SK-N-SH (cell line): ENCODE data around the gene NOTCH1. TPM values are rescaled to one million over a fixed set of nuclear protein-coding genes. Genes with fewer than 3 reads are reported as not detected.

Source experiments
- CTCF ChIA-PET: fragments of 300-600, 350-600 bp; formaldehyde crosslinking; extraction: SDS; loops from one replicate; lab custom pipeline; 2021; lab: Yijun Ruan, JAX
- POLR2A ChIA-PET: fragments of 350-600 bp; sonication (Branson Sonifier 250); formaldehyde crosslinking; extraction: SDS; loops from one replicate; lab custom pipeline; 2020; ENCODE audit warnings: antibody characterized with exemption, inconsistent platforms; lab: Yijun Ruan, JAX
- DNase-seq: peaks from one replicate; pipeline ENCODE4 v3.0.0; 2012
- H2AFZ ChIP-seq: fragments of 200-600 bp; sonication (generic); 2 replicates; pipeline ENCODE4 v1.8.1; 2016; ENCODE audit warnings: antibody characterized with exemption, mild to moderate bottlenecking, low read depth
- H3F3A ChIP-seq: fragments of 200-600 bp; sonication (generic); replicated peaks from 2 replicates; pipeline ENCODE3; 2016; ENCODE audit warnings: antibody characterized with exemption, mild to moderate bottlenecking; ENCODE audit not compliant: insufficient read depth
- H3K27ac ChIP-seq, 2 experiments: fragments of 200-500 bp in 1 of 2; fragments of 200-600 bp in 1 of 2; sonication (Bioruptor generic) in 1 of 2; sonication (generic), shearing (Covaris generic) in 1 of 2; 2 replicates each; pipeline versions ENCODE4 v1.5.1 to v1.6.1; 2014 to 2016; ENCODE audit warnings: low read depth in 2 of 2, inconsistent platforms in 1 of 2, low read length in 1 of 2, mild to moderate bottlenecking in 1 of 2, mixed read lengths in 1 of 2
- H3K27me3 ChIP-seq: fragments of 200-600 bp; sonication (generic), shearing (Covaris generic); 2 replicates; pipeline ENCODE4 v1.6.1; 2016; ENCODE audit warnings: mixed run types; ENCODE audit not compliant: insufficient read depth
- H3K36me3 ChIP-seq, 2 experiments: fragments of 200-500 bp in 1 of 2; fragments of 200-600 bp in 1 of 2; sonication (Bioruptor generic) in 1 of 2; sonication (generic) in 1 of 2; replicated peaks in 1 of 2; 2 replicates each; pipeline versions ENCODE3 to v1.5.1; 2014 to 2016; ENCODE audit warnings: low read length in 1 of 2, mild to moderate bottlenecking in 1 of 2; ENCODE audit not compliant: insufficient read depth in 2 of 2, control insufficient read depth in 1 of 2
- H3K4me1 ChIP-seq, 2 experiments: fragments of 200-500 bp in 1 of 2; fragments of 200-600 bp in 1 of 2; sonication (Bioruptor generic) in 1 of 2; sonication (generic), shearing (Covaris generic) in 1 of 2; 2 replicates each; pipeline versions ENCODE4 v1.5.1 to v1.6.1; 2014 to 2016; ENCODE audit warnings: low read depth in 1 of 2, low read length in 1 of 2, mixed run types in 1 of 2; ENCODE audit not compliant: insufficient read depth in 2 of 2, control insufficient read depth in 1 of 2
- H3K4me2 ChIP-seq: fragments of 200-600 bp; sonication (generic), shearing (Covaris generic); 2 replicates; pipeline ENCODE4 v1.6.1; 2017; ENCODE audit warnings: mixed run types
- H3K4me3 ChIP-seq, 2 experiments: fragments of 200-500 bp in 1 of 2; fragments of 200-600 bp in 1 of 2; sonication (Bioruptor generic) in 1 of 2; sonication (generic), shearing (Covaris generic) in 1 of 2; 2 replicates each; pipeline versions ENCODE4 v1.5.1 to v1.8.1; 2014 to 2016; ENCODE audit warnings: low read depth in 2 of 2, inconsistent platforms in 1 of 2, low read length in 1 of 2, mild to moderate bottlenecking in 1 of 2, mixed read lengths in 1 of 2, moderate library complexity in 1 of 2
- H3K79me2 ChIP-seq: fragments of 200-600 bp; sonication (generic); 2 replicates; pipeline ENCODE4 v1.8.1; 2017; ENCODE audit warnings: mild to moderate bottlenecking; ENCODE audit not compliant: insufficient read depth
- H3K9ac ChIP-seq: fragments of 200-600 bp; sonication (generic); 2 replicates; pipeline ENCODE4 v1.6.1; 2017; ENCODE audit warnings: mixed run types
- H3K9me2 ChIP-seq: fragments of 200-600 bp; sonication (generic); 2 replicates; pipeline ENCODE4 v1.6.1; 2017; ENCODE audit warnings: mixed run types
- H3K9me3 ChIP-seq: fragments of 200-600 bp; sonication (generic); 2 replicates; pipeline ENCODE4 v1.6.1; 2017; ENCODE audit warnings: mixed run types, mild to moderate bottlenecking, moderate library complexity
- H4K20me1 ChIP-seq: fragments of 200-600 bp; sonication (generic); 2 replicates; pipeline ENCODE4 v1.6.1; 2017; ENCODE audit warnings: mild to moderate bottlenecking, mixed run types; ENCODE audit not compliant: insufficient read depth
- CHD2 ChIP-seq: fragments of 150-350 bp; IDR thresholded peaks from 2 replicates; pipeline ENCODE4 v1.6.1; 2018; ENCODE audit warnings: low read length; ENCODE audit not compliant: partially characterized antibody
- CTCF ChIP-seq: fragments of 200-600 bp; sonication (generic); IDR thresholded peaks from 2 replicates; pipeline ENCODE4 v1.6.1; 2017; ENCODE audit warnings: antibody characterized with exemption, mild to moderate bottlenecking, moderate library complexity
- FOXM1 ChIP-seq: IDR thresholded peaks from 2 replicates; pipeline ENCODE4 v1.4.0; 2012; ENCODE audit warnings: low read depth, mild to moderate bottlenecking
- IRF3 ChIP-seq: fragments of 150-350 bp; IDR thresholded peaks from 2 replicates; pipeline ENCODE4 v1.6.1; 2016; ENCODE audit warnings: mild to moderate bottlenecking, low read depth, low read length
- JUND ChIP-seq: IDR thresholded peaks from 2 replicates; pipeline ENCODE4 v1.4.0; 2012
- NFIC ChIP-seq: IDR thresholded peaks from 2 replicates; pipeline ENCODE4 v1.4.0; 2012; ENCODE audit warnings: borderline replicate concordance
- RAD21 ChIP-seq: IDR thresholded peaks from 2 replicates; pipeline ENCODE4 v1.6.1; 2012; ENCODE audit warnings: mild to moderate bottlenecking, low read length
- RFX5 ChIP-seq: IDR thresholded peaks from 2 replicates; pipeline ENCODE4 v1.6.1; 2012; ENCODE audit warnings: mild to moderate bottlenecking, improper control_type of control experiment, low read length
- USF1 ChIP-seq: IDR thresholded peaks from 2 replicates; pipeline ENCODE4 v1.4.0; 2012; ENCODE audit warnings: low read depth, borderline replicate concordance
- ZBTB33 ChIP-seq: IDR thresholded peaks from 2 replicates; pipeline ENCODE4 v1.4.0; 2012; ENCODE audit warnings: low read depth, borderline replicate concordance
- WGBS: methylation state at CpG from one replicate; pipeline ENCODE4 v1.1.6; 2017; ENCODE audit warnings: low lambda C conversion rate; 5-methylcytosine and 5-hydroxymethylcytosine counted together
- polyA plus RNA-seq, 3 experiments: library from polyadenylated mRNA; depleted of rRNA; stranded (reverse); fragments of >200 nt; gene quantifications; 2 replicates each; pipeline ENCODE4 v1.2.3, GENCODE V29; 2012

NOTCH1 gene
- polyA plus RNA-seq, 1 of the 3 experiments (the other 2 are of a cell fraction) = 6.6 TPM

- TF ChIP-seq CTCF = no peak
- no peak for TF ChIP-seq JUND
- no peak for TF ChIP-seq FOXM1
- TF ChIP-seq RAD21 = no peak
- no peak for TF ChIP-seq NFIC
- TF ChIP-seq, all 33 proteins: peak for 0
- POLR2A ChIA-PET = interaction anchor here (0.8 kb wide), 1 partner anchor 11 kb away, joined by 3 read pairs; no protein-coding TSS in a partner anchor
- no peaks in the 10 kb centered on the region for H3K4me1 ChIP-seq
- no peak overlapping the region for H3K27ac ChIP-seq
- CTCF ChIA-PET = interaction anchor here (1.1 to 1.4 kb wide), 4 partner anchors 12 to 16 kb away, joined by 3 to 5 read pairs (median 4); no protein-coding TSS in a partner anchor
- no peaks in the 10 kb centered on the region for H3F3A ChIP-seq
- H3K4me2 ChIP-seq = no peak overlapping the region
- H3K9ac ChIP-seq = no peak overlapping the region
- H3K9me3 ChIP-seq = no peaks in the 10 kb centered on the region
- H3K9me2 ChIP-seq = no peaks in the 10 kb centered on the region
- no peak overlapping the region for H2AFZ ChIP-seq
- no peak overlapping the region for H3K4me3 ChIP-seq
- H3K79me2 ChIP-seq = peaks cover 96% of the 10 kb centered on the region
- no peaks in the 10 kb centered on the region for H3K27me3 ChIP-seq
- peaks cover 96% of the 10 kb centered on the region for H4K20me1 ChIP-seq
- 89% methylated on average over 26 of the region's 28 CpGs for WGBS
- H3K36me3 ChIP-seq = peaks cover 51 to 93% of the 10 kb centered on the region in 2 experiments
- no peak for DNase-seq
Measured at GRCh38 chr9:136472640-136473353, 73.1 kb downstream of the NOTCH1 start.

GRCh38 chr9:136471802-136472487, 73.9 kb downstream of the NOTCH1 start:
- H3F3A ChIP-seq = no peaks in the 10 kb centered on the region
- WGBS = 97% methylated on average over 16 of the region's 19 CpGs
- H3K4me1 ChIP-seq = no peaks in the 10 kb centered on the region
- TF ChIP-seq NFIC (no peak), CHD2 (no peak), JUND (no peak), CTCF (no peak), IRF3 (no peak), ZBTB33 (no peak), RFX5 (no peak), USF1 (no peak)
- H3K4me3 ChIP-seq = no peak overlapping the region
- peaks cover 91% of the 10 kb centered on the region for H4K20me1 ChIP-seq
- peaks cover 52 to 94% of the 10 kb centered on the region in 2 experiments for H3K36me3 ChIP-seq
- H3K9me3 ChIP-seq = no peaks in the 10 kb centered on the region
- DNase-seq = no peak
- H3K9ac ChIP-seq = no peak overlapping the region
- CTCF ChIA-PET = interaction anchor here (0.6 to 1.4 kb wide), 3 partner anchors 13 to 22 kb away, joined by 3 to 5 read pairs (median 3); no protein-coding TSS in a partner anchor
- H3K9me2 ChIP-seq = no peaks in the 10 kb centered on the region
- no peak overlapping the region for H3K4me2 ChIP-seq
- peaks cover 92% of the 10 kb centered on the region for H3K79me2 ChIP-seq
- H3K27ac ChIP-seq = no peak overlapping the region
- no peak overlapping the region for H2AFZ ChIP-seq
- H3K27me3 ChIP-seq = no peaks in the 10 kb centered on the region
- POLR2A ChIA-PET = no interaction called here
